ENCODE results near the gene PHC2. TPM values are rescaled to one million over a fixed set of nuclear protein-coding genes. Genes with fewer than 3 reads are reported as not detected.

The PHC2 gene
- total and polyA plus RNA-seq, 8 donors, result 70.8 to 140 (median 109) TPM

DNA sequence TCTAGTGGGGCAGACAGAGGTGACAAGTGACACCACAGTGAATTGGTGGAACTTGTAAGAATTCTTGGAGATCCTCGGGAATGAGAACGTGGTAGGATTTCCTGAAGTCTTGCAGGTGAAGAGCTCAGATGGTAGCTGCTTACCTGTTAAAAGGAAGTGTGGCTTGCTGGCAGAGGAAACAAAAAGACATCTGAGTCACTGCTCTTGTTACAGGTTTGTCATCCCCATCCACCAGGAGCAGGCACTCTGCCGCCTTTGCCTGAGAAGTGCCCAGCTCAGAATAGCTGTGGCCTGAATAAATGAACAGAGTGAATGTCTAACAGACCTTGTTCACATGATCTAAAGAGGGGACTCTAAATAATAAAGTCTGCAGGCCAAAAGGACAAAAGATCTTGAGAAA, 29.2 kb upstream of the PHC2 start:
- intact Hi-C loops (cut with DNase I; ENCODE audit: low total_unique reads), result loop anchor here (10.0 kb wide), 2 partner anchors 95 to 165 kb away; no protein-coding TSS in a partner anchor
- TF ChIP-seq, protein P1, sequence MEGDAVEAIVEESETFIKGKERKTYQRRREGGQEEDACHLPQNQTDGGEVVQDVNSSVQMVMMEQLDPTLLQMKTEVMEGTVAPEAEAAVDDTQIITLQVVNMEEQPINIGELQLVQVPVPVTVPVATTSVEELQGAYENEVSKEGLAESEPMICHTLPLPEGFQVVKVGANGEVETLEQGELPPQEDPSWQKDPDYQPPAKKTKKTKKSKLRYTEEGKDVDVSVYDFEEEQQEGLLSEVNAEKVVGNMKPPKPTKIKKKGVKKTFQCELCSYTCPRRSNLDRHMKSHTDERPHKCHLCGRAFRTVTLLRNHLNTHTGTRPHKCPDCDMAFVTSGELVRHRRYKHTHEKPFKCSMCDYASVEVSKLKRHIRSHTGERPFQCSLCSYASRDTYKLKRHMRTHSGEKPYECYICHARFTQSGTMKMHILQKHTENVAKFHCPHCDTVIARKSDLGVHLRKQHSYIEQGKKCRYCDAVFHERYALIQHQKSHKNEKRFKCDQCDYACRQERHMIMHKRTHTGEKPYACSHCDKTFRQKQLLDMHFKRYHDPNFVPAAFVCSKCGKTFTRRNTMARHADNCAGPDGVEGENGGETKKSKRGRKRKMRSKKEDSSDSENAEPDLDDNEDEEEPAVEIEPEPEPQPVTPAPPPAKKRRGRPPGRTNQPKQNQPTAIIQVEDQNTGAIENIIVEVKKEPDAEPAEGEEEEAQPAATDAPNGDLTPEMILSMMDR (IDR thresholded peaks at IDR 0.05), result no peak
- TF ChIP-seq EP300 (IDR thresholded peaks at IDR 0.05) (no peak), POLR2A (IDR thresholded peaks at IDR 0.05) (no peak), POLR2AphosphoS5 (IDR thresholded peaks at IDR 0.05) (no peak)
- WGBS, 5 donors, result 68 to 85% (median 81%) methylated on average over 3 of the region's 3 CpGs
- H3K4me3 ChIP-seq, result no peak overlapping the region
- H3K27me3 ChIP-seq, result no peaks in the 10 kb centered on the region
- H3K27ac ChIP-seq, result peak overlapping the region in 4 of 5 donors; percentile 46 to 77 (median 58)
- H3K4me1 ChIP-seq, result peaks cover 0 to 37% (median 20%) of the 10 kb centered on the region in 4 donors
- no peak for DNase-seq
- no peaks in the 10 kb centered on the region for H3K9me3 ChIP-seq
- no peaks in the 10 kb centered on the region for H3K36me3 ChIP-seq

DNA sequence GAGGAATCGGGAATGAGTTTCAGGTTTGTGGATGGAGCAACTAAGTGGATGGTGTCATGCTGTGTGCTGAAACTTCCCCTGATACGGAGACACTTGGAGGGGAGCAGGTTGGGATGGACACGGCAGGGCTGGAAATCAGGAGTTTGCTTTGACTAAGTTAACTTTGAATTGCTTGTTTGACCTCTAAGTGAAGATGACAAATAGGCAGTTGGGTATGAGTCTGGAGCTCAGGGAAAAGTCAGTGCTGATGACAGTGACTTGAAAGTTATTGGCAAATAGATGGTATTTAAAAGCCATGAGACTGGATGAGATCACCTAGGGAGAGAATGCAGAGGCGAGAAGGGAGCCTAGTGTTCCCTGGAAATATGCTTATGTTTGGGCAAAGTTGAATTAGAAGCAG, 28.8 kb upstream of the PHC2 start:
- Histone ChIP-seq H3K36me3 (no peaks in the 10 kb centered on the region), H3K27ac (peak overlapping the region in 3 of 5 donors; percentile 52 to 77 (median 63)), H3K27me3 (no peaks in the 10 kb centered on the region), H3K4me3 (no peak overlapping the region), H3K4me1 (peaks cover 0 to 37% (median 20%) of the 10 kb centered on the region in 4 donors), H3K9me3 (no peaks in the 10 kb centered on the region)
- TF ChIP-seq POLR2A (IDR thresholded peaks at IDR 0.05) (no peak), POLR2AphosphoS5 (IDR thresholded peaks at IDR 0.05) (no peak), EP300 (IDR thresholded peaks at IDR 0.05) (no peak)
- no peak for DNase-seq
- intact Hi-C loops (cut with DNase I; ENCODE audit: low total_unique reads), result loop anchor here (10.0 kb wide), 2 partner anchors 95 to 165 kb away; no protein-coding TSS in a partner anchor
- 78 to 83% (median 80%) methylated on average over 4 of the region's 4 CpGs for WGBS, 5 donors

GRCh38 chr1:33456502-33456886, 25.6 kb upstream of the PHC2 start:
- H3K27me3 ChIP-seq, result no peaks in the 10 kb centered on the region
- intact Hi-C loops (cut with DNase I; ENCODE audit: low total_unique reads), result no loop called here
- no peak for TF ChIP-seq EP300 (IDR thresholded peaks at IDR 0.05)
- H3K27ac ChIP-seq, result peak overlapping the region in 1 of 5 donors; percentile 51
- WGBS, 5 donors, result 68 to 88% (median 81%) methylated on average over 6 of the region's 6 CpGs
- no peak overlapping the region for H3K4me3 ChIP-seq
- no peaks in the 10 kb centered on the region for H3K36me3 ChIP-seq
- no peak for DNase-seq
- H3K4me1 ChIP-seq, result peaks cover 0 to 32% (median 17%) of the 10 kb centered on the region in 4 donors
- H3K9me3 ChIP-seq, result no peaks in the 10 kb centered on the region

GRCh38 chr1:33455539-33456501, 24.9 kb upstream of the PHC2 start:
- H3K4me3 ChIP-seq, result no peak overlapping the region
- H3K4me1 ChIP-seq, result peaks cover 0 to 28% (median 15%) of the 10 kb centered on the region in 4 donors
- peak; percentile 42 to 84 for DNase-seq
- TF ChIP-seq EP300 (IDR thresholded peaks at IDR 0.05), result no peak
- TF ChIP-seq POLR2A (IDR thresholded peaks at IDR 0.05), result no peak
- TF ChIP-seq, protein P1 (IDR thresholded peaks at IDR 0.05), result peak in 5 of 7 experiments; percentile 35 to 52 (median 43)
- TF ChIP-seq POLR2AphosphoS5 (IDR thresholded peaks at IDR 0.05), result peak in 1 of 3 donors; percentile 35
- H3K9me3 ChIP-seq, result no peaks in the 10 kb centered on the region
- H3K27ac ChIP-seq, result peak overlapping the region in 3 of 5 donors; percentile 38 to 51 (median 41)
- 42 to 50% (median 47%) methylated on average over 8 of the region's 8 CpGs for WGBS, 5 donors
- H3K36me3 ChIP-seq, result no peaks in the 10 kb centered on the region
- H3K27me3 ChIP-seq, result no peaks in the 10 kb centered on the region
- intact Hi-C loops (cut with DNase I; ENCODE audit: low total_unique reads), result no loop called here

DNA sequence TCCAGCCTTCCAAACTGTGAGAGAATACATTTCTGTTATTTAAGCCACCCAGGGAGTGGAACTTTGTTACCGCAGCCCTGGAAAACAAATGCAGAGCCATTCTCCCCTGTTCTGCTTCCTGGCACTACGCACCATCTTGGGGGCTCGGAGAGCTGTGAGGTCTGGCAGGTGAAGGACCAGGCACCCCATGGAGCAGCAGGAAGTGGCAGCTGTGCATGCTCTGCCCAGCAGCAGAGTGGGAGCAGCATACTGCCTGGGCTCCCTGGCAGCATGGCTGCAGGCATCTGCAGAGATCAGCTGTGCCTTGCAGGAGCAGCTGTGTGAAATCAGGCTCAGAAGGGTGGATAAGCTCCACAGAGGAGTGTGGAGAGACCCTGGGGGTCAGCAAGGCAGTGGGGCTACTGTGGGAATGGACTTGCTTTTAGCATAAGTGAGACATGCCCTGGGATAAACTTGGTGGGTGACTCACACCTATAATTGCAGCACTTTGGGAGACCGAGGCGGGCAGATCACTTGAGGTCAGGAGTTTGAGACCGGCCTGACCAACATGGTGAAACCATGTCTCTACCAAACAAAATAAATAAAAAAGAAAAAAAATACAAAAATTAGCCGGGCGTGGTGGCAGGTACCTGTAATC, 23.9 kb upstream of the PHC2 start:
- intact Hi-C loops (cut with DNase I; ENCODE audit: low total_unique reads), result no loop called here
- H3K36me3 ChIP-seq, result no peaks in the 10 kb centered on the region
- H3K27ac ChIP-seq, result peak overlapping the region in 2 of 5 donors; percentile 38 to 51
- no peak overlapping the region for H3K4me3 ChIP-seq
- no peak for TF ChIP-seq EP300 (IDR thresholded peaks at IDR 0.05)
- no peak for TF ChIP-seq POLR2AphosphoS5 (IDR thresholded peaks at IDR 0.05)
- no peak for TF ChIP-seq POLR2A (IDR thresholded peaks at IDR 0.05)
- TF ChIP-seq, protein P1 (IDR thresholded peaks at IDR 0.05), result no peak
- H3K27me3 ChIP-seq, result no peaks in the 10 kb centered on the region
- WGBS, 5 donors, result 91 to 94% (median 91%) methylated on average over 8 of the region's 8 CpGs
- no peaks in the 10 kb centered on the region for H3K9me3 ChIP-seq
- H3K4me1 ChIP-seq, result peaks cover 0 to 19% (median 8%) of the 10 kb centered on the region in 4 donors
- no peak for DNase-seq
